Lung (tissue), 12 donors: Measurements from ENCODE around the gene S100A5. TPM values are rescaled to one million over a fixed set of nuclear protein-coding genes. Genes with fewer than 3 reads are reported as not detected.

ENCODE experiments used
- ATAC-seq: fragments of 200-7000 bp; cut with Tn5 transposase; one replicate; pipeline ENCODE4 v1.9.1; 2020; ENCODE audit warnings: moderate number of reproducible peaks; ENCODE audit not compliant: insufficient read depth, low FRiP score
- DNase-seq, 3 donors: peaks; one replicate each; pipeline ENCODE4 v3.0.0-alpha.2; 2013 to 2017
- H3K27ac ChIP-seq, 2 donors: one replicate each; pipeline ENCODE4 v1.5.1; 2013; ENCODE audit warnings: mild to moderate bottlenecking in 2 of 2, moderate library complexity in 2 of 2, control low read depth in 1 of 2, inconsistent platforms in 1 of 2, low read depth in 1 of 2, low read length in 1 of 2
- H3K27me3 ChIP-seq, 3 donors: one replicate each; pipeline ENCODE4 v1.5.1; 2013; ENCODE audit warnings: low read length in 2 of 3; ENCODE audit not compliant: control insufficient read depth in 3 of 3, insufficient read depth in 3 of 3
- H3K36me3 ChIP-seq, 4 donors: one replicate each; pipeline ENCODE4 v1.5.1; 2013; ENCODE audit warnings: low read length in 4 of 4, mild to moderate bottlenecking in 1 of 4, moderate library complexity in 1 of 4; ENCODE audit not compliant: control insufficient read depth in 4 of 4, insufficient read depth in 4 of 4
- H3K4me1 ChIP-seq, 5 donors: one replicate each; pipeline ENCODE4 v1.5.1; 2013; ENCODE audit warnings: low read length in 5 of 5, mild to moderate bottlenecking in 2 of 5, moderate library complexity in 1 of 5; ENCODE audit not compliant: control insufficient read depth in 5 of 5, insufficient read depth in 5 of 5
- H3K4me3 ChIP-seq: one replicate; pipeline ENCODE4 v1.5.1; 2013; ENCODE audit warnings: mild to moderate bottlenecking, control low read depth, moderate library complexity
- H3K9ac ChIP-seq, 2 donors: one replicate each; pipeline ENCODE4 v1.5.1; 2013; ENCODE audit warnings: low read length in 2 of 2, control low read depth in 1 of 2; ENCODE audit not compliant: insufficient read depth in 1 of 2
- H3K9me3 ChIP-seq, 4 donors: one replicate each; pipeline ENCODE4 v1.5.1; 2013; ENCODE audit warnings: low read length in 3 of 4, mild to moderate bottlenecking in 1 of 4, moderate library complexity in 1 of 4; ENCODE audit not compliant: control insufficient read depth in 4 of 4, insufficient read depth in 3 of 4
- CTCF ChIP-seq: IDR thresholded peaks from 2 replicates; pipeline ENCODE4 v1.5.1; 2012; ENCODE audit warnings: mild to moderate bottlenecking; ENCODE audit errors: control extremely low read depth, extremely low read depth
- WGBS, 2 donors: extraction: QIAGEN DNeasy Blood & Tissue Kit; methylation state at CpG; one replicate each; pipeline ENCODE4 v1.1.7; 2013; 5-methylcytosine and 5-hydroxymethylcytosine counted together
- polyA plus RNA-seq, 2 donors: library from polyadenylated mRNA; stranded (reverse); fragments of 200-250 nt; gene quantifications; one replicate each; pipeline ENCODE4 v1.2.1, GENCODE V29; 2013
- total RNA-seq, 2 donors: library from RNA; depleted of rRNA in 1 of 2; stranded (reverse); fragments of >200 nt in 1 of 2; gene quantifications; one replicate each; pipeline ENCODE4 v1.2.1, GENCODE V29; 2014 to 2021
- donor health status: control.
- donor health status: control.
- donor health status: Bipolar disorder and iron deficiency.
- donor health status: healthy.
- donor health status: DM: yes; HTN: yes; CAD: no.

The S100A5 gene
- total and polyA plus RNA-seq, 4 donors = 0.31 to 0.32 (median 0.31) TPM; not detected in 1

GRCh38 chr1:153488731-153489130 is 52.0 kb downstream of the S100A5 start:
- no peak overlapping the region for H3K4me3 ChIP-seq
- TF ChIP-seq CTCF = no peak
- DNase-seq = peak in 1 of 3 donors; percentile 23
- peak overlapping the region in 1 of 2 donors; percentile 36 for H3K27ac ChIP-seq
- H3K9ac ChIP-seq = no peak overlapping the region
- H3K27me3 ChIP-seq = no peaks in the 10 kb centered on the region
- no peaks in the 10 kb centered on the region for H3K36me3 ChIP-seq
- ATAC-seq = no peak
- no peaks in the 10 kb centered on the region for H3K9me3 ChIP-seq
- peaks cover 0 to 11% (median 5%) of the 10 kb centered on the region in 5 donors for H3K4me1 ChIP-seq
- 24 to 30% methylated on average over 4 of the region's 4 CpGs for WGBS, 2 donors

- 95 to 97% methylated on average over 2 of the region's 2 CpGs for WGBS, 2 donors
- no peaks in the 10 kb centered on the region for H3K36me3 ChIP-seq
These were observed 53.0 kb downstream of the S100A5 start for GRCh38 chr1:153487707-153488106.

More at GRCh38 chr1:153487707-153488106, 53.0 kb downstream of the S100A5 start:
- Histone ChIP-seq H3K27me3 (no peaks in the 10 kb centered on the region), H3K9me3 (no peaks in the 10 kb centered on the region), H3K27ac (no peak overlapping the region), H3K4me1 (peaks cover 0 to 11% (median 5%) of the 10 kb centered on the region in 5 donors), H3K9ac (no peak overlapping the region), H3K4me3 (no peak overlapping the region)
- no peak for TF ChIP-seq CTCF
- no peak for DNase-seq
- no peak for ATAC-seq

Other genes with a start within 250 kb of the S100A5 start
- not detected for gene PGLYRP3, start 228.0 kb downstream of the S100A5 start, total RNA-seq
- not detected for gene PGLYRP3, start 228.0 kb downstream of the S100A5 start, polyA plus RNA-seq
- 1 to 10 TPM; 1.0 to 3.1 TPM for gene PGLYRP4, start 192.1 kb downstream of the S100A5 start, total RNA-seq
- gene PGLYRP4, start 192.1 kb downstream of the S100A5 start, polyA plus RNA-seq = 1 to 10 TPM in 1 of 2 donors, under 1 TPM in 1; 0.18 to 1.0 TPM
- gene S100A9, start 183.1 kb downstream of the S100A5 start, total RNA-seq = 100 to 1,000 TPM; 394 to 769 TPM
- over 10,000 TPM in 1 of 2 donors, 100 to 1,000 TPM in 1; 550 to 16,342 TPM for gene S100A9, start 183.1 kb downstream of the S100A5 start, polyA plus RNA-seq
- 10 to 100 TPM; 14.9 to 31.7 TPM for gene S100A12, start 165.3 kb downstream of the S100A5 start, total RNA-seq
- gene S100A12, start 165.3 kb downstream of the S100A5 start, polyA plus RNA-seq = 1,000 to 10,000 TPM in 1 of 2 donors, 10 to 100 TPM in 1; 43.9 to 1,191 TPM
- gene S100A8, start 149.9 kb downstream of the S100A5 start, total RNA-seq = 100 to 1,000 TPM in 1 of 2 donors, 10 to 100 TPM in 1; 69.8 to 556 TPM
- gene S100A8, start 149.9 kb downstream of the S100A5 start, polyA plus RNA-seq = 1,000 to 10,000 TPM in 1 of 2 donors, 100 to 1,000 TPM in 1; 623 to 6,695 TPM
- not detected for gene S100A7A, start 124.4 kb downstream of the S100A5 start, total RNA-seq
- not detected for gene S100A7A, start 124.4 kb downstream of the S100A5 start, polyA plus RNA-seq
- not detected for gene S100A7, start 80.3 kb downstream of the S100A5 start, total RNA-seq
- under 1 TPM in 1 of 2 donors, not detected in 1; 0.47 TPM for gene S100A7, start 80.3 kb downstream of the S100A5 start, polyA plus RNA-seq
- gene S100A6, start 4.9 kb downstream of the S100A5 start, total RNA-seq = 1,000 to 10,000 TPM in 1 of 2 donors, 100 to 1,000 TPM in 1; 165 to 1,591 TPM
- over 10,000 TPM in 1 of 2 donors, 1,000 to 10,000 TPM in 1; 2,413 to 10,136 TPM for gene S100A6, start 4.9 kb downstream of the S100A5 start, polyA plus RNA-seq
- 100 to 1,000 TPM in 1 of 2 donors, 10 to 100 TPM in 1; 44.0 to 665 TPM for gene S100A4, start 4.9 kb upstream of the S100A5 start, total RNA-seq
- gene S100A4, start 4.9 kb upstream of the S100A5 start, polyA plus RNA-seq = 1,000 to 10,000 TPM in 1 of 2 donors, 100 to 1,000 TPM in 1; 860 to 2,351 TPM
- 1 to 10 TPM; 3.0 to 5.4 TPM for gene S100A3, start 8.3 kb upstream of the S100A5 start, total RNA-seq
- gene S100A3, start 8.3 kb upstream of the S100A5 start, polyA plus RNA-seq = 1 to 10 TPM; 6.5 to 8.0 TPM
- gene S100A2, start 24.9 kb upstream of the S100A5 start, total RNA-seq = 10 to 100 TPM in 1 of 2 donors, 1 to 10 TPM in 1; 1.1 to 41.2 TPM
- gene S100A2, start 24.9 kb upstream of the S100A5 start, polyA plus RNA-seq = 100 to 1,000 TPM in 1 of 2 donors, 10 to 100 TPM in 1; 68.4 to 261 TPM
- 100 to 1,000 TPM in 1 of 2 donors, 10 to 100 TPM in 1; 70.6 to 119 TPM for gene S100A16, start 72.2 kb upstream of the S100A5 start, total RNA-seq
- gene S100A16, start 72.2 kb upstream of the S100A5 start, polyA plus RNA-seq = 100 to 1,000 TPM; 162 to 182 TPM
- gene S100A14, start 75.4 kb upstream of the S100A5 start, total RNA-seq = 100 to 1,000 TPM in 1 of 2 donors, 10 to 100 TPM in 1; 78.5 to 150 TPM
- gene S100A14, start 75.4 kb upstream of the S100A5 start, polyA plus RNA-seq = 100 to 1,000 TPM; 157 to 326 TPM
- 10 to 100 TPM; 36.2 to 92.1 TPM for gene S100A13, start 86.6 kb upstream of the S100A5 start, total RNA-seq
- 100 to 1,000 TPM in 1 of 2 donors, 10 to 100 TPM in 1; 80.9 to 168 TPM for gene S100A13, start 86.6 kb upstream of the S100A5 start, polyA plus RNA-seq
- gene S100A1, start 87.5 kb upstream of the S100A5 start, total RNA-seq = 1 to 10 TPM in 1 of 2 donors, not detected in 1; 1.8 TPM
- under 1 TPM; 0.31 to 0.91 TPM for gene S100A1, start 87.5 kb upstream of the S100A5 start, polyA plus RNA-seq
- gene CHTOP, start 93.1 kb upstream of the S100A5 start, total RNA-seq = 10 to 100 TPM; 60.5 to 76.6 TPM
- 10 to 100 TPM; 51.2 to 56.3 TPM for gene CHTOP, start 93.1 kb upstream of the S100A5 start, polyA plus RNA-seq
- gene SNAPIN, start 117.8 kb upstream of the S100A5 start, total RNA-seq = 10 to 100 TPM; 29.7 to 37.4 TPM
- gene SNAPIN, start 117.8 kb upstream of the S100A5 start, polyA plus RNA-seq = 10 to 100 TPM; 26.3 to 38.1 TPM
- gene ILF2, start 130.1 kb upstream of the S100A5 start, total RNA-seq = 100 to 1,000 TPM; 101 to 121 TPM
- gene ILF2, start 130.1 kb upstream of the S100A5 start, polyA plus RNA-seq = 100 to 1,000 TPM in 1 of 2 donors, 10 to 100 TPM in 1; 46.7 to 133 TPM
- 10 to 100 TPM; 16.7 to 98.9 TPM for gene NPR1, start 137.8 kb upstream of the S100A5 start, total RNA-seq
- 10 to 100 TPM; 35.9 to 57.7 TPM for gene NPR1, start 137.8 kb upstream of the S100A5 start, polyA plus RNA-seq
- 10 to 100 TPM; 63.5 to 70.4 TPM for gene INTS3, start 187.1 kb upstream of the S100A5 start, total RNA-seq
- gene INTS3, start 187.1 kb upstream of the S100A5 start, polyA plus RNA-seq = 10 to 100 TPM; 31.3 to 38.6 TPM
- 100 to 1,000 TPM in 1 of 2 donors, 10 to 100 TPM in 1; 15.8 to 162 TPM for gene SLC27A3, start 234.5 kb upstream of the S100A5 start, total RNA-seq
- gene SLC27A3, start 234.5 kb upstream of the S100A5 start, polyA plus RNA-seq = 100 to 1,000 TPM in 1 of 2 donors, 10 to 100 TPM in 1; 53.9 to 223 TPM